H1 (cell line): ENCODE results near the gene PHF14. TPM values are rescaled to one million over a fixed set of nuclear protein-coding genes. Genes with fewer than 3 reads are reported as not detected.

Experiments used
- ATF2 ChIP-seq: IDR thresholded peaks from 2 replicates; pipeline ENCODE4 v1.6.1; 2012; ENCODE audit warnings: low read length, inconsistent platforms
- ATF3 ChIP-seq: IDR thresholded peaks from 2 replicates; pipeline ENCODE4 v1.6.1; 2011; ENCODE audit warnings: low read depth, mild to moderate bottlenecking, low read length; ENCODE audit not compliant: insufficient read depth
- BRCA1 ChIP-seq: IDR thresholded peaks from 2 replicates; pipeline ENCODE4 v1.6.1; 2012; ENCODE audit warnings: low read depth, low read length, improper control_type of control experiment
- CEBPB ChIP-seq: IDR thresholded peaks from 2 replicates; pipeline ENCODE4 v1.6.1; 2012; ENCODE audit warnings: low read depth, low read length
- CHD1 ChIP-seq: IDR thresholded peaks from 2 replicates; pipeline ENCODE4 v1.6.1; 2012; ENCODE audit warnings: low read depth, low read length, improper control_type of control experiment
- CREB1 ChIP-seq: IDR thresholded peaks from 2 replicates; pipeline ENCODE4 v1.6.1; 2012; ENCODE audit warnings: inconsistent platforms
- EGR1 ChIP-seq: IDR thresholded peaks from 2 replicates; pipeline ENCODE4 v1.6.1; 2011; ENCODE audit warnings: low read depth, low read length, borderline replicate concordance
- EP300 ChIP-seq, 2 experiments: IDR thresholded peaks; 1 replicate in 1 of 2; 2 replicates in 1 of 2; pipeline ENCODE4 v1.6.1; 2011 to 2012; ENCODE audit warnings: low read depth in 2 of 2, low read length in 2 of 2, mild to moderate bottlenecking in 2 of 2, borderline replicate concordance in 1 of 2, inconsistent platforms in 1 of 2, moderate library complexity in 1 of 2
- EZH2 ChIP-seq: fragments of 200-600 bp; sonication (generic); IDR thresholded peaks from 2 replicates; pipeline ENCODE4 v1.7.1; 2012; ENCODE audit warnings: low read depth, mild to moderate bottlenecking, moderate library complexity, low read length, inconsistent platforms; ENCODE audit not compliant: severe bottlenecking
- FOSL1 ChIP-seq: IDR thresholded peaks from 2 replicates; pipeline ENCODE4 v1.6.1; 2011; ENCODE audit warnings: mild to moderate bottlenecking, low read depth, low read length, moderate library complexity; ENCODE audit not compliant: insufficient read depth
- GTF2F1 ChIP-seq: IDR thresholded peaks from 2 replicates; pipeline ENCODE4 v1.6.1; 2012; ENCODE audit warnings: low read depth, low read length, improper control_type of control experiment, borderline replicate concordance
- HDAC6 ChIP-seq: IDR thresholded peaks from one replicate; pipeline ENCODE4 v1.7.1; 2012; ENCODE audit warnings: low read depth, mild to moderate bottlenecking, inconsistent platforms, low read length, moderate library complexity
- NRF1 ChIP-seq: IDR thresholded peaks from 2 replicates; pipeline ENCODE4 v1.6.1; 2011; ENCODE audit warnings: mild to moderate bottlenecking, low read depth, low read length, improper control_type of control experiment
- PHF8 ChIP-seq: fragments of 200-600 bp; sonication (generic); conservative IDR thresholded peaks from 2 replicates; pipeline ENCODE4 v1.7.1; 2012; ENCODE audit warnings: low read depth, mild to moderate bottlenecking, inconsistent platforms, low read length, moderate library complexity
- RBBP5 ChIP-seq: IDR thresholded peaks from 2 replicates; pipeline ENCODE4 v1.7.1; 2012; ENCODE audit warnings: low read depth, mild to moderate bottlenecking, inconsistent platforms, low read length, moderate library complexity, borderline replicate concordance
- SIN3A ChIP-seq, 2 experiments: IDR thresholded peaks in 1 of 2; conservative IDR thresholded peaks in 1 of 2; 2 replicates each; pipeline ENCODE4 v1.6.1; 2011 to 2012; ENCODE audit warnings: low read length in 2 of 2, improper control_type of control experiment in 1 of 2, low read depth in 1 of 2, mild to moderate bottlenecking in 1 of 2
- SP2 ChIP-seq: IDR thresholded peaks from 2 replicates; pipeline ENCODE4 v1.6.1; 2012; ENCODE audit warnings: mild to moderate bottlenecking, low read length, inconsistent platforms
- SP4 ChIP-seq: IDR thresholded peaks from 2 replicates; pipeline ENCODE4 v1.6.1; 2012; ENCODE audit warnings: low read length, inconsistent platforms
- SRF ChIP-seq: IDR thresholded peaks from 2 replicates; pipeline ENCODE4 v1.6.1; 2011; ENCODE audit warnings: mild to moderate bottlenecking, low read depth, low read length, moderate library complexity
- TAF1 ChIP-seq: IDR thresholded peaks from 2 replicates; pipeline ENCODE4 v1.6.1; 2011; ENCODE audit warnings: mild to moderate bottlenecking, low read depth, low read length
- TBP ChIP-seq: IDR thresholded peaks from 2 replicates; pipeline ENCODE4 v1.6.1; 2011; ENCODE audit warnings: low read depth, low read length, improper control_type of control experiment
- polyA plus RNA-seq, 7 experiments: library from polyadenylated mRNA; depleted of rRNA in 3 of 7; stranded (reverse) in 5 of 7; unstranded in 2 of 7; fragments of >200 nt in 5 of 7; fragments of 200-250 nt in 2 of 7; gene quantifications; 1 replicate in 5 of 7; 2 replicates in 1 of 7; 4 replicates in 1 of 7; pipeline versions ENCODE4 v1.2.1 to v1.2.3, GENCODE V29; 2011 to 2013; ENCODE audit warnings: missing spikeins in 2 of 7, mixed read lengths in 2 of 7
- total RNA-seq: library from RNA; stranded (reverse); fragmentation: NEBNext Ultra II Directional; extraction: Animal tissue kit (Norgen Biotek cat#: 25700); gene quantifications from 2 replicates; pipeline ENCODE4 v1.2.1, GENCODE V29; 2021

Gene PHF14
- total and polyA plus RNA-seq, 2 of the 8 experiments (the other 6 are each of a cell fraction or from before 2014, with no cell fraction given), result 17.9 to 70.6 TPM

- TF ChIP-seq ATF3 (no peak), TAF1 (no peak), CREB1 (no peak), EP300 (IDR thresholded peaks at IDR 0.05; ENCODE audit: borderline replicate concordance in 1 of 2, low read depth in 2 of 2, low read length in 2 of 2) (peak in 1 of 2 experiments; percentile 57; a peak in 1 of 3 replicates), NRF1 (no peak), PHF8 (no peak), ATF2 (0 out of 2 replicates have a peak, but pooled peaks have one; percentile 54), SP4 (no peak), RBBP5 (no peak), FOSL1 (no peak), TBP (no peak), EZH2 (no peak), BRCA1 (no peak), SIN3A (conservative IDR thresholded peaks at IDR 0.05 in 1 of 2, IDR thresholded peaks at IDR 0.05 in 1 of 2; ENCODE audit: low read depth in 1 of 2, low read length in 2 of 2) (no peak; a peak in 1 of 4 replicates), EGR1 (peak; percentile 64; the same call in 1 of the 2 replicates), SRF (no peak), HDAC6 (no peak), CEBPB (peak; percentile 91), CHD1 (no peak), GTF2F1 (no peak), SP2 (no peak)
These were observed 211.6 kb downstream of the PHF14 start (continued) for GRCh38 chr7:11185179-11185815.
